Panc1 (cell line): ENCODE data around the gene SCOC. TPM values are rescaled to one million over a fixed set of nuclear protein-coding genes. Genes with fewer than 3 reads are reported as not detected.

Experiments
- ATAC-seq: fragments of 200-7000 bp; cut with Tn5 transposase; 2 replicates; pipeline ENCODE4 v1.9.1; 2020; ENCODE audit warnings: mild to moderate bottlenecking, moderate library complexity
- BruUV-seq: library from RNA; stranded (reverse); fragments of 400-500 nt; replicated peaks from 2 replicates; lab custom pipeline; 2021; lab: Mats Ljungman, UMichigan
- CTCF ChIA-PET: fragments of 300-600 bp; sonication (Branson Sonifier 250); formaldehyde crosslinking; loops from one replicate; lab custom pipeline; 2022; ENCODE audit warnings: antibody characterized with exemption; lab: Charles Lee
- POLR2A ChIA-PET: fragments of 300-600 bp; sonication (Branson Sonifier 250); formaldehyde crosslinking; loops from one replicate; lab custom pipeline; 2022; ENCODE audit warnings: antibody characterized with exemption; lab: Charles Lee
- DNase-seq: peaks from one replicate; pipeline ENCODE4 v3.0.0-alpha.2; 2010; ENCODE audit warnings: low read depth, low spot score
- H3K27ac ChIP-seq: 2 replicates; pipeline ENCODE4 v1.5.1; 2011; ENCODE audit warnings: mild to moderate bottlenecking, low read length, inconsistent platforms
- H3K27me3 ChIP-seq: fragments of 200-500 bp; sonication (Bioruptor generic); 2 replicates; pipeline ENCODE4 v1.6.0; 2014; ENCODE audit warnings: low read length, inconsistent platforms; ENCODE audit not compliant: control insufficient read depth, insufficient read depth
- H3K36me3 ChIP-seq: fragments of 200-500 bp; sonication (Bioruptor generic); 2 replicates; pipeline ENCODE4 v1.5.1; 2014; ENCODE audit warnings: inconsistent platforms, mild to moderate bottlenecking, low read length, moderate library complexity; ENCODE audit not compliant: control insufficient read depth, insufficient read depth
- H3K4me1 ChIP-seq: 2 replicates; pipeline ENCODE4 v1.5.1; 2011; ENCODE audit warnings: inconsistent platforms, mild to moderate bottlenecking, low read length, moderate library complexity; ENCODE audit not compliant: control insufficient read depth, insufficient read depth
- H3K4me3 ChIP-seq, 2 experiments: 2 replicates each; pipeline ENCODE4 v1.5.1; 2011 to 2012; ENCODE audit warnings: low read depth in 2 of 2, low read length in 2 of 2, mild to moderate bottlenecking in 2 of 2, inconsistent platforms in 1 of 2, moderate library complexity in 1 of 2
- H3K9me3 ChIP-seq: fragments of 200-500 bp; sonication (Bioruptor generic); 2 replicates; pipeline ENCODE4 v1.5.1; 2014; ENCODE audit warnings: low read depth, mild to moderate bottlenecking, inconsistent platforms, low read length, moderate library complexity; ENCODE audit not compliant: control insufficient read depth, insufficient read depth
- CTCF ChIP-seq: fragments of 450-650 bp; IDR thresholded peaks from 2 replicates; pipeline ENCODE4 v1.5.1; 2017; ENCODE audit warnings: mild to moderate bottlenecking
- POLR2AphosphoS5 ChIP-seq: IDR thresholded peaks from 2 replicates; pipeline ENCODE4 v1.6.1; 2012; ENCODE audit warnings: mild to moderate bottlenecking, low read depth, low read length, moderate library complexity
- REST ChIP-seq, 2 experiments: IDR thresholded peaks; 2 replicates each; pipeline ENCODE4 v1.6.1; 2011 to 2012; ENCODE audit warnings: low read depth in 2 of 2, control low read depth in 1 of 2, low read length in 1 of 2, mild to moderate bottlenecking in 1 of 2, moderate library complexity in 1 of 2; ENCODE audit not compliant: insufficient read depth in 1 of 2
- SIN3A ChIP-seq: IDR thresholded peaks from 2 replicates; pipeline ENCODE4 v1.6.1; 2012; ENCODE audit warnings: low read depth, mild to moderate bottlenecking, low read length, moderate library complexity, borderline replicate concordance; ENCODE audit not compliant: insufficient read depth
- TCF7L2 ChIP-seq: IDR thresholded peaks from 2 replicates; pipeline ENCODE4 v1.6.1; 2011; ENCODE audit warnings: mild to moderate bottlenecking, low read depth, low read length, inconsistent platforms
- in situ Hi-C: cut with HindIII; loops from 2 replicates; pipeline ENCODE4 v1.10.0; 2016; ENCODE audit warnings: low sequenced_read_pairs, low pct_unique_long_range_greater_than_20kb
- intact Hi-C: fragments of 100-400 bp; cut with micrococcal nuclease; formaldehyde crosslinking; loops from one replicate; pipeline ENCODE4 v1.10.0; 2022; ENCODE audit not compliant: unreplicated experiment
- total RNA-seq: library from RNA; stranded (reverse); gene quantifications from one replicate; pipeline ENCODE4 v1.2.1, GENCODE V29; 2021; ENCODE audit not compliant: unreplicated experiment

The SCOC gene
- total RNA-seq, 1 experiment from 2014 or later: 30.2 TPM

GRCh38 chr4:140344101-140344500 lies 29.3 kb upstream of the SCOC start:
- H3K27me3 ChIP-seq: no peaks in the 10 kb centered on the region
- intact Hi-C loops (no loop called here), in situ Hi-C loops (no loop called here)
- BruUV-seq: no TSS peak
- ATAC-seq (no peak), DNase-seq (no peak)
- CTCF ChIA-PET: interaction anchor here (0.7 kb wide), 1 partner anchor 14 kb away, joined by 3 read pairs; no protein-coding TSS in a partner anchor
- POLR2A ChIA-PET: no interaction called here
- no peaks in the 10 kb centered on the region for H3K4me1 ChIP-seq
- no peak overlapping the region for H3K4me3 ChIP-seq
- TF ChIP-seq CTCF (no peak), REST (IDR thresholded peaks at IDR 0.05; ENCODE audit: insufficient read depth in 1 of 2, low read depth in 2 of 2, low read length in 1 of 2) (no peak), SIN3A (no peak), POLR2AphosphoS5 (no peak), TCF7L2 (no peak)
- H3K27ac ChIP-seq: no peak overlapping the region
- no peaks in the 10 kb centered on the region for H3K36me3 ChIP-seq
- H3K9me3 ChIP-seq: no peaks in the 10 kb centered on the region

GRCh38 chr4:140344621-140345020 lies 28.8 kb upstream of the SCOC start:
- intact Hi-C loops (no loop called here), in situ Hi-C loops (no loop called here)
- Histone ChIP-seq H3K4me1 (no peaks in the 10 kb centered on the region), H3K4me3 (no peak overlapping the region), H3K27me3 (no peaks in the 10 kb centered on the region), H3K9me3 (no peaks in the 10 kb centered on the region), H3K36me3 (no peaks in the 10 kb centered on the region), H3K27ac (no peak overlapping the region)
- DNase-seq (no peak), ATAC-seq (no peak)
- no TSS peak for BruUV-seq
- TF ChIP-seq CTCF (no peak), TCF7L2 (no peak), SIN3A (no peak), REST (IDR thresholded peaks at IDR 0.05; ENCODE audit: insufficient read depth in 1 of 2, low read depth in 2 of 2, low read length in 1 of 2) (no peak), POLR2AphosphoS5 (no peak)
- POLR2A ChIA-PET: no interaction called here
- CTCF ChIA-PET: no interaction called here
